IMR-90 (cell line): ENCODE data around the gene VPS25. TPM values are rescaled to one million over a fixed set of nuclear protein-coding genes. Genes with fewer than 3 reads are reported as not detected.

ENCODE experiments used
- ATAC-seq: fragments of 200-7000 bp; cut with Tn5 transposase; 2 replicates; pipeline ENCODE4 v1.9.1; 2020; ENCODE audit warnings: low read depth, mild to moderate bottlenecking, moderate library complexity
- BruUV-seq: library from RNA; stranded (reverse); fragments of 400-500 nt; replicated peaks from 2 replicates; lab custom pipeline; 2021; lab: Mats Ljungman, UMichigan
- CTCF ChIA-PET: fragments of 300-600 bp; formaldehyde crosslinking; extraction: SDS; loops from one replicate; lab custom pipeline; 2021; ENCODE audit warnings: antibody characterized with exemption; lab: Yijun Ruan, JAX
- POLR2A ChIA-PET: fragments of 300-600 bp; sonication (Branson Sonifier 250); formaldehyde crosslinking; loops from one replicate; lab custom pipeline; 2022; ENCODE audit warnings: antibody characterized with exemption; ENCODE audit not compliant: unreplicated experiment; lab: Charles Lee
- DNase-seq: peaks from one replicate; pipeline ENCODE4 v3.0.0; 2013
- H2AFZ ChIP-seq: replicated peaks from 2 replicates; pipeline ENCODE3; 2013; ENCODE audit warnings: low read length, mild to moderate bottlenecking; ENCODE audit not compliant: poor library complexity
- H2AK5ac ChIP-seq: 2 replicates; pipeline ENCODE4 v1.6.1; 2013; ENCODE audit warnings: low read depth, low read length, inconsistent platforms
- H2AK9ac ChIP-seq: replicated peaks from 2 replicates; pipeline ENCODE3; 2013; ENCODE audit warnings: mild to moderate bottlenecking, low read depth, low read length, moderate library complexity; ENCODE audit not compliant: poor library complexity
- H2BK120ac ChIP-seq: 2 replicates; pipeline ENCODE4 v1.6.1; 2013; ENCODE audit warnings: low read depth, low read length, inconsistent platforms
- H2BK15ac ChIP-seq: 3 replicates; pipeline ENCODE4 v1.6.1; 2013; ENCODE audit warnings: low read depth, low read length, inconsistent platforms
- H2BK20ac ChIP-seq: 2 replicates; pipeline ENCODE4 v1.6.1; 2013; ENCODE audit warnings: low read depth, mild to moderate bottlenecking, inconsistent platforms, low read length, moderate library complexity
- H2BK5ac ChIP-seq: 2 replicates; pipeline ENCODE4 v1.6.1; 2013; ENCODE audit warnings: mild to moderate bottlenecking, low read depth, low read length, inconsistent platforms; ENCODE audit not compliant: poor library complexity, severe bottlenecking
- H3K14ac ChIP-seq: replicated peaks from 2 replicates; pipeline ENCODE4 v1.6.1; 2013; ENCODE audit warnings: low read depth, low read length, inconsistent platforms
- H3K18ac ChIP-seq: 2 replicates; pipeline ENCODE4 v1.6.1; 2013; ENCODE audit warnings: low read depth, low read length, control low read depth
- H3K23ac ChIP-seq: 2 replicates; pipeline ENCODE4 v1.6.1; 2013; ENCODE audit warnings: low read depth, low read length, inconsistent platforms
- H3K27ac ChIP-seq: 2 replicates; pipeline ENCODE4 v1.5.1; 2013; ENCODE audit warnings: mild to moderate bottlenecking, control low read depth, low read length; ENCODE audit not compliant: insufficient read depth
- H3K27me3 ChIP-seq: 2 replicates; pipeline ENCODE4 v1.6.1; 2013; ENCODE audit warnings: low read length; ENCODE audit not compliant: control insufficient read depth, insufficient read depth
- H3K36me3 ChIP-seq: 2 replicates; pipeline ENCODE4 v1.6.1; 2013; ENCODE audit warnings: low read length, mixed read lengths; ENCODE audit not compliant: control insufficient read depth, insufficient read depth
- H3K4ac ChIP-seq: 2 replicates; pipeline ENCODE4 v1.6.1; 2013; ENCODE audit warnings: low read depth, low read length, inconsistent platforms
- H3K4me1 ChIP-seq: 2 replicates; pipeline ENCODE4 v1.6.1; 2013; ENCODE audit warnings: low read length, mixed read lengths; ENCODE audit not compliant: control insufficient read depth, insufficient read depth
- H3K4me2 ChIP-seq: 2 replicates; pipeline ENCODE4 v1.6.1; 2013; ENCODE audit warnings: low read depth, mild to moderate bottlenecking, control low read depth, low read length, moderate library complexity
- H3K4me3 ChIP-seq: 2 replicates; pipeline ENCODE4 v1.5.1; 2013; ENCODE audit warnings: low read depth, mild to moderate bottlenecking, control low read depth, low read length, moderate library complexity; ENCODE audit not compliant: insufficient read depth
- H3K56ac ChIP-seq: 2 replicates; pipeline ENCODE4 v1.6.1; 2013; ENCODE audit warnings: low read length, inconsistent platforms; ENCODE audit not compliant: insufficient read depth; ENCODE audit errors: extremely low read depth
- H3K79me1 ChIP-seq, 2 experiments: 2 replicates each; pipeline ENCODE4 v1.6.1; 2013; ENCODE audit warnings: low read length in 2 of 2, inconsistent platforms in 1 of 2, low read depth in 1 of 2
- H3K9ac ChIP-seq: 2 replicates; pipeline ENCODE4 v1.6.1; 2013; ENCODE audit warnings: low read depth, low read length, control low read depth
- H3K9me1 ChIP-seq: 2 replicates; pipeline ENCODE4 v1.6.1; 2013; ENCODE audit warnings: low read length, inconsistent platforms; ENCODE audit not compliant: insufficient read depth
- H3K9me3 ChIP-seq: 2 replicates; pipeline ENCODE4 v1.6.1; 2013; ENCODE audit warnings: low read length; ENCODE audit not compliant: control insufficient read depth, insufficient read depth
- H4K20me1 ChIP-seq: 2 replicates; pipeline ENCODE4 v1.6.1; 2013; ENCODE audit warnings: low read length, inconsistent platforms; ENCODE audit not compliant: insufficient read depth
- H4K5ac ChIP-seq: 2 replicates; pipeline ENCODE4 v1.6.1; 2013; ENCODE audit warnings: mild to moderate bottlenecking, low read depth, low read length, control low read depth
- H4K8ac ChIP-seq, 2 experiments: 2 replicates each; pipeline ENCODE4 v1.6.1; 2013; ENCODE audit warnings: low read depth in 2 of 2, low read length in 2 of 2, control low read depth in 1 of 2, inconsistent platforms in 1 of 2
- H4K91ac ChIP-seq: 2 replicates; pipeline ENCODE4 v1.6.1; 2013; ENCODE audit warnings: low read depth, low read length, inconsistent platforms; ENCODE audit not compliant: insufficient read depth
- CHD1 ChIP-seq: IDR thresholded peaks from 2 replicates; pipeline ENCODE4 v1.6.1; 2012; ENCODE audit warnings: low read depth, low read length, improper control_type of control experiment
- MAFK ChIP-seq: IDR thresholded peaks from 2 replicates; pipeline ENCODE4 v1.6.1; 2012; ENCODE audit warnings: low read depth, low read length, improper control_type of control experiment
- NFE2L2 ChIP-seq: fragments of 150-350 bp; IDR thresholded peaks from 2 replicates; pipeline ENCODE4 v1.6.1; 2016; ENCODE audit warnings: low read depth, mild to moderate bottlenecking, low read length
- POLR2A ChIP-seq: IDR thresholded peaks from 2 replicates; pipeline ENCODE4 v1.6.1; 2012; ENCODE audit warnings: mild to moderate bottlenecking, low read depth, low read length
- USF2 ChIP-seq: fragments of 150-350 bp; IDR thresholded peaks from 2 replicates; pipeline ENCODE4 v1.6.1; 2017; ENCODE audit warnings: mild to moderate bottlenecking, antibody characterized with exemption, low read length, low read depth
- WGBS, 2 experiments: methylation state at CpG; one replicate each; pipeline versions ENCODE4 v1.1.5 to v1.1.7; 2013; ENCODE audit warnings: missing lambda C conversion rate in 2 of 2; ENCODE audit not compliant: insufficient read length in 1 of 2; ENCODE audit errors: extremely low coverage in 2 of 2; 5-methylcytosine and 5-hydroxymethylcytosine counted together
- dilution Hi-C: fragments of 300-500 bp; cut with HindIII; formaldehyde crosslinking; loops from one replicate; pipeline ENCODE4 v1.14.3; 2018; ENCODE audit warnings: low sequenced_read_pairs; ENCODE audit not compliant: unreplicated experiment
- in situ Hi-C: fragments of 300-500 bp; cut with MboI; formaldehyde crosslinking; loops from 3 replicates; pipeline ENCODE4 v1.14.3; 2019; ENCODE audit warnings: low sequenced_read_pairs, inconsistent platforms, mixed read lengths
- intact Hi-C: fragments of 100-400 bp; cut with micrococcal nuclease; formaldehyde crosslinking; loops from 2 replicates; pipeline ENCODE4 v1.10.0; 2022
- polyA plus RNA-seq, 3 experiments: library from polyadenylated mRNA; depleted of rRNA; stranded (reverse); fragments of >200 nt; gene quantifications; 2 replicates each; pipeline ENCODE4 v1.2.3, GENCODE V29; 2012; ENCODE audit warnings: low replicate concordance in 1 of 3
- total RNA-seq: library from RNA; depleted of rRNA; stranded (reverse); fragments of >200 nt; gene quantifications from 2 replicates; pipeline ENCODE4 v1.2.3, GENCODE V29; 2012
- TF ChIP-seq, protein P1 (sequence below): fragments of 150-350 bp; IDR thresholded peaks from 2 replicates; pipeline ENCODE4 v1.6.1; 2016; ENCODE audit warnings: low read depth, mild to moderate bottlenecking, low read length, moderate library complexity, borderline replicate concordance

VPS25 gene
- total and polyA plus RNA-seq, 2 of the 4 experiments (the other 2 are of a cell fraction): 71.3 to 130 TPM

- Histone ChIP-seq H2AK9ac (no peak overlapping the region), H3K4me1 (no peaks in the 10 kb centered on the region), H3K27ac (no peak overlapping the region), H2BK120ac (no peak overlapping the region), H4K91ac (no peak overlapping the region), H2BK15ac (no peak overlapping the region), H4K8ac (no peak overlapping the region), H3K18ac (no peak overlapping the region), H3K14ac (no peak overlapping the region), H3K79me1 (no peaks in the 10 kb centered on the region), H4K5ac (no peak overlapping the region), H3K23ac (no peak overlapping the region), H3K56ac (no peak overlapping the region), H3K4me3 (no peak overlapping the region), H3K27me3 (peaks cover 15% of the 10 kb centered on the region; the same call in 1 of the 2 replicates), H2AK5ac (no peak overlapping the region), H2AFZ (no peak overlapping the region), H2BK20ac (no peak overlapping the region), H3K9ac (no peak overlapping the region), H4K20me1 (no peaks in the 10 kb centered on the region), H2BK5ac (no peak overlapping the region), H3K9me3 (no peaks in the 10 kb centered on the region), H3K4me2 (no peak overlapping the region), H3K9me1 (no peaks in the 10 kb centered on the region), H3K4ac (no peak overlapping the region), H3K36me3 (no peaks in the 10 kb centered on the region)
- TF ChIP-seq MAFK (no peak), CHD1 (no peak), NFE2L2 (no peak), USF2 (no peak), POLR2A (no peak)
- TF ChIP-seq, protein P1, sequence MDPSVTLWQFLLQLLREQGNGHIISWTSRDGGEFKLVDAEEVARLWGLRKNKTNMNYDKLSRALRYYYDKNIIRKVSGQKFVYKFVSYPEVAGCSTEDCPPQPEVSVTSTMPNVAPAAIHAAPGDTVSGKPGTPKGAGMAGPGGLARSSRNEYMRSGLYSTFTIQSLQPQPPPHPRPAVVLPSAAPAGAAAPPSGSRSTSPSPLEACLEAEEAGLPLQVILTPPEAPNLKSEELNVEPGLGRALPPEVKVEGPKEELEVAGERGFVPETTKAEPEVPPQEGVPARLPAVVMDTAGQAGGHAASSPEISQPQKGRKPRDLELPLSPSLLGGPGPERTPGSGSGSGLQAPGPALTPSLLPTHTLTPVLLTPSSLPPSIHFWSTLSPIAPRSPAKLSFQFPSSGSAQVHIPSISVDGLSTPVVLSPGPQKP: no peak
- no peak for ATAC-seq
- in situ Hi-C loops: no loop called here
- ChIA-PET CTCF (no interaction called here), POLR2A (no interaction called here)
- dilution Hi-C loops: no loop called here
- WGBS, 2 experiments: 100% methylated on average over 2 of the region's 6 CpGs; no CpG with 5 or more reads in 1 of the 2 experiments
- BruUV-seq: no TSS peak
- no peak for DNase-seq
- intact Hi-C loops: no loop called here
These were observed 7.1 kb upstream of the VPS25 start for GRCh38 chr17:42766124-42766523.
